GM23338 (cell line): ENCODE results near the gene IFNB1. TPM values are rescaled to one million over a fixed set of nuclear protein-coding genes. Genes with fewer than 3 reads are reported as not detected.

Source experiments
- ATAC-seq: fragments of 200-7000 bp; cut with Tn5 transposase; 3 replicates; pipeline ENCODE4 v1.9.1; 2020
- DNase-seq: peaks from one replicate; pipeline ENCODE4 v3.0.0-alpha.2; 2015; ENCODE audit warnings: low spot score
- H2AFZ ChIP-seq: fragments of 200-600 bp; sonication (generic); 2 replicates; pipeline ENCODE4 v1.8.0; 2016; ENCODE audit warnings: antibody characterized with exemption, mild to moderate bottlenecking, moderate library complexity
- H3F3A ChIP-seq: fragments of 200-600 bp; sonication (generic); replicated peaks from 2 replicates; pipeline ENCODE4 v1.8.0; 2017; ENCODE audit warnings: antibody characterized with exemption, mixed run types, low read depth
- H3K27ac ChIP-seq: fragments of 200-600 bp; sonication (generic); 2 replicates; pipeline ENCODE4 v1.6.1; 2016; ENCODE audit warnings: low read depth
- H3K27me3 ChIP-seq: fragments of 200-600 bp; sonication (generic); 2 replicates; pipeline ENCODE4 v1.8.0; 2016; ENCODE audit warnings: mild to moderate bottlenecking, mixed run types, moderate library complexity; ENCODE audit not compliant: insufficient read depth
- H3K36me3 ChIP-seq: fragments of 200-600 bp; sonication (generic); 2 replicates; pipeline ENCODE4 v1.8.0; 2016; ENCODE audit warnings: mild to moderate bottlenecking; ENCODE audit not compliant: insufficient read depth
- H3K4me1 ChIP-seq: fragments of 200-600 bp; sonication (generic); 2 replicates; pipeline ENCODE4 v1.8.0; 2016; ENCODE audit warnings: mild to moderate bottlenecking, moderate library complexity; ENCODE audit not compliant: insufficient read depth
- H3K4me2 ChIP-seq: fragments of 200-600 bp; sonication (generic); 2 replicates; pipeline ENCODE4 v1.7.1; 2017; ENCODE audit warnings: mixed run types
- H3K4me3 ChIP-seq: fragments of 200-600 bp; sonication (generic); 2 replicates; pipeline ENCODE4 v1.6.1; 2016; ENCODE audit warnings: mixed run types
- H3K79me2 ChIP-seq: fragments of 200-600 bp; sonication (generic); replicated peaks from 2 replicates; pipeline ENCODE4 v1.8.0; 2017; ENCODE audit warnings: mild to moderate bottlenecking; ENCODE audit not compliant: insufficient read depth
- H3K9me2 ChIP-seq: fragments of 200-600 bp; sonication (generic); 2 replicates; pipeline ENCODE4 v1.8.0; 2017; ENCODE audit not compliant: insufficient read depth
- H4K20me1 ChIP-seq: fragments of 200-600 bp; sonication (generic); replicated peaks from 2 replicates; pipeline ENCODE4 v1.8.0; 2017; ENCODE audit warnings: mild to moderate bottlenecking; ENCODE audit not compliant: insufficient read depth
- H3K27ac Mint-ChIP-seq: 2 replicates; pipeline ENCODE4 v1.8.0; 2020; ENCODE audit warnings: inconsistent platforms, mild to moderate bottlenecking, moderate library complexity, mixed read lengths
- H3K27me3 Mint-ChIP-seq: 3 replicates; pipeline ENCODE4 v1.8.0; 2022; ENCODE audit warnings: low read depth, mild to moderate bottlenecking, moderate library complexity, mixed read lengths, inconsistent platforms; ENCODE audit not compliant: insufficient read depth, poor library complexity
- H3K36me3 Mint-ChIP-seq: 3 replicates; pipeline ENCODE4 v1.8.0; 2021; ENCODE audit warnings: low read depth, mild to moderate bottlenecking, inconsistent platforms, moderate library complexity, mixed read lengths
- H3K4me1 Mint-ChIP-seq: 3 replicates; pipeline ENCODE4 v1.8.0; 2020; ENCODE audit warnings: mild to moderate bottlenecking, inconsistent platforms, mixed read lengths
- H3K4me3 Mint-ChIP-seq: 3 replicates; pipeline ENCODE4 v1.8.0; 2021; ENCODE audit warnings: moderate library complexity, mild to moderate bottlenecking, inconsistent platforms, mixed read lengths
- H3K9me3 Mint-ChIP-seq: 3 replicates; pipeline ENCODE4 v1.8.0; 2020; ENCODE audit warnings: moderate library complexity, mild to moderate bottlenecking, inconsistent platforms, mixed read lengths
- CREB1 ChIP-seq: fragments of 250-450 bp; sonication (Bioruptor Pico); IDR thresholded peaks from 2 replicates; pipeline ENCODE4 v1.5.0; 2020; ENCODE audit warnings: low read depth, mild to moderate bottlenecking, moderate library complexity
- EZH2 ChIP-seq: fragments of 200-600 bp; sonication (generic); IDR thresholded peaks from one replicate; pipeline ENCODE4 v1.8.0; 2017; ENCODE audit warnings: antibody characterized with exemption, mild to moderate bottlenecking, low read depth; ENCODE audit not compliant: unreplicated experiment
- EZH2phosphoT487 ChIP-seq: fragments of 200-600 bp; sonication (generic); IDR thresholded peaks from one replicate; pipeline ENCODE4 v1.8.1; 2018; ENCODE audit warnings: antibody characterized with exemption; ENCODE audit not compliant: unreplicated experiment
- JUNB ChIP-seq: IDR thresholded peaks from one replicate; pipeline ENCODE4 v1.6.1; 2016; ENCODE audit warnings: antibody characterized with exemption; ENCODE audit not compliant: unreplicated experiment
- NANOG ChIP-seq: IDR thresholded peaks from 2 replicates; pipeline ENCODE4 v1.6.1; 2016; ENCODE audit warnings: antibody characterized with exemption, borderline replicate concordance
- POLR2AphosphoS5 ChIP-seq: IDR thresholded peaks from 2 replicates; pipeline ENCODE4 v1.6.1; 2016; ENCODE audit warnings: antibody characterized with exemption, low read depth
- STAT1 ChIP-seq: IDR thresholded peaks from one replicate; pipeline ENCODE4 v1.6.1; 2016; ENCODE audit warnings: antibody characterized with exemption; ENCODE audit not compliant: unreplicated experiment
- ZNF114 ChIP-seq: fragments of 250-450 bp; sonication (Bioruptor Pico); IDR thresholded peaks from 2 replicates; pipeline ENCODE4 v1.5.0; 2020; ENCODE audit warnings: mild to moderate bottlenecking, moderate library complexity
- ZNF331 ChIP-seq: fragments of 250-450 bp; sonication (Bioruptor Pico); IDR thresholded peaks from 2 replicates; pipeline ENCODE4 v1.5.0; 2020; ENCODE audit warnings: low read depth, mild to moderate bottlenecking, moderate library complexity
- polyA plus RNA-seq: library from polyadenylated mRNA; unstranded; fragments of >200 nt; fragmentation: Nextera tagmentation; extraction: Ambion mirVana; gene quantifications from 2 replicates; pipeline ENCODE4 v1.2.1, GENCODE V29; 2016
- total RNA-seq: library from RNA; depleted of rRNA; stranded (reverse); fragments of >200 nt; shearing (Covaris generic); gene quantifications from 2 replicates; pipeline ENCODE4 v1.2.3, GENCODE V29; 2014
- TF ChIP-seq, protein P1 (sequence below): IDR thresholded peaks from one replicate; pipeline ENCODE4 v1.6.1; 2018; ENCODE audit warnings: antibody characterized with exemption; ENCODE audit not compliant: unreplicated experiment
- TF ChIP-seq, protein P2 (sequence below), 2 experiments: fragments of 200-600 bp in 1 of 2; sonication (generic) in 1 of 2; conservative IDR thresholded peaks; 2 replicates each; pipeline versions ENCODE4 v1.5.1 to v1.6.1; 2016 to 2017; ENCODE audit warnings: antibody characterized with exemption in 2 of 2, low read depth in 2 of 2, mild to moderate bottlenecking in 2 of 2, moderate library complexity in 1 of 2
- TF ChIP-seq, protein P3 (sequence below): IDR thresholded peaks from 2 replicates; pipeline ENCODE4 v1.6.1; 2016; ENCODE audit warnings: antibody characterized with exemption
- TF ChIP-seq, protein P4 (sequence below): fragments of 250-450 bp; sonication (Bioruptor Pico); IDR thresholded peaks from 2 replicates; pipeline ENCODE4 v1.5.0; 2020; ENCODE audit warnings: mild to moderate bottlenecking, moderate library complexity

The IFNB1 gene
- total and polyA plus RNA-seq, 2 experiments from 2014 or later, result not detected

DNA sequence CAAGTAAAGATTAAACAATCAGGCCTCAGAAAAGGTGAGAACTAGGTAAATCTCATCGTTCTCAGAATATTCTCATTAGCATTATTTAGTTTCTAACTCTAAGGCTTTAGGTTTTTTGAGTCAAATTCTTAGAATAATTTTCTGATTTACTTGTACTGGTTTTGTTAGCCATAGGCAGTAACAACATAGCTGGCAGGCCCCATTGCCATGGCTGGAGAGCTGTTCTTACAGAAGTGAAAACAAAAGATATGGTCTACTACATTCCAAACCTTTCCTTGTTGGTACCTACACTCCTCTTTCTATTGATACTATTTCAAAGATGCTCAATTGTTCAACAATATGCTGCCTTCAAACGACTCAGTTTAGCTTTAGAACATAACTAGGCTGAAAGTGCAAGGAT is 36.6 kb upstream of the IFNB1 start:
- Histone ChIP-seq H3K9me2 (no peaks in the 10 kb centered on the region), H4K20me1 (no peaks in the 10 kb centered on the region), H3K27me3 (no peaks in the 10 kb centered on the region), H2AFZ (no peak overlapping the region), H3K27ac (no peak overlapping the region), H3K36me3 (no peaks in the 10 kb centered on the region), H3F3A (no peaks in the 10 kb centered on the region), H3K79me2 (no peaks in the 10 kb centered on the region), H3K4me1 (no peaks in the 10 kb centered on the region), H3K4me3 (no peak overlapping the region), H3K4me2 (no peak overlapping the region)
- Mint-ChIP-seq H3K36me3 (no peaks in the 10 kb centered on the region), H3K4me3 (no peak overlapping the region), H3K27ac (no peak overlapping the region), H3K4me1 (no peaks in the 10 kb centered on the region; the same call in 2 of the 3 replicates), H3K9me3 (no peaks in the 10 kb centered on the region), H3K27me3 (no peaks in the 10 kb centered on the region)
- DNase-seq, result no peak
- TF ChIP-seq, protein P1, sequence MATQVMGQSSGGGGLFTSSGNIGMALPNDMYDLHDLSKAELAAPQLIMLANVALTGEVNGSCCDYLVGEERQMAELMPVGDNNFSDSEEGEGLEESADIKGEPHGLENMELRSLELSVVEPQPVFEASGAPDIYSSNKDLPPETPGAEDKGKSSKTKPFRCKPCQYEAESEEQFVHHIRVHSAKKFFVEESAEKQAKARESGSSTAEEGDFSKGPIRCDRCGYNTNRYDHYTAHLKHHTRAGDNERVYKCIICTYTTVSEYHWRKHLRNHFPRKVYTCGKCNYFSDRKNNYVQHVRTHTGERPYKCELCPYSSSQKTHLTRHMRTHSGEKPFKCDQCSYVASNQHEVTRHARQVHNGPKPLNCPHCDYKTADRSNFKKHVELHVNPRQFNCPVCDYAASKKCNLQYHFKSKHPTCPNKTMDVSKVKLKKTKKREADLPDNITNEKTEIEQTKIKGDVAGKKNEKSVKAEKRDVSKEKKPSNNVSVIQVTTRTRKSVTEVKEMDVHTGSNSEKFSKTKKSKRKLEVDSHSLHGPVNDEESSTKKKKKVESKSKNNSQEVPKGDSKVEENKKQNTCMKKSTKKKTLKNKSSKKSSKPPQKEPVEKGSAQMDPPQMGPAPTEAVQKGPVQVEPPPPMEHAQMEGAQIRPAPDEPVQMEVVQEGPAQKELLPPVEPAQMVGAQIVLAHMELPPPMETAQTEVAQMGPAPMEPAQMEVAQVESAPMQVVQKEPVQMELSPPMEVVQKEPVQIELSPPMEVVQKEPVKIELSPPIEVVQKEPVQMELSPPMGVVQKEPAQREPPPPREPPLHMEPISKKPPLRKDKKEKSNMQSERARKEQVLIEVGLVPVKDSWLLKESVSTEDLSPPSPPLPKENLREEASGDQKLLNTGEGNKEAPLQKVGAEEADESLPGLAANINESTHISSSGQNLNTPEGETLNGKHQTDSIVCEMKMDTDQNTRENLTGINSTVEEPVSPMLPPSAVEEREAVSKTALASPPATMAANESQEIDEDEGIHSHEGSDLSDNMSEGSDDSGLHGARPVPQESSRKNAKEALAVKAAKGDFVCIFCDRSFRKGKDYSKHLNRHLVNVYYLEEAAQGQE, result no peak
- TF ChIP-seq NANOG, result no peak
- TF ChIP-seq JUNB, result no peak
- TF ChIP-seq STAT1, result no peak
- TF ChIP-seq, protein P2, sequence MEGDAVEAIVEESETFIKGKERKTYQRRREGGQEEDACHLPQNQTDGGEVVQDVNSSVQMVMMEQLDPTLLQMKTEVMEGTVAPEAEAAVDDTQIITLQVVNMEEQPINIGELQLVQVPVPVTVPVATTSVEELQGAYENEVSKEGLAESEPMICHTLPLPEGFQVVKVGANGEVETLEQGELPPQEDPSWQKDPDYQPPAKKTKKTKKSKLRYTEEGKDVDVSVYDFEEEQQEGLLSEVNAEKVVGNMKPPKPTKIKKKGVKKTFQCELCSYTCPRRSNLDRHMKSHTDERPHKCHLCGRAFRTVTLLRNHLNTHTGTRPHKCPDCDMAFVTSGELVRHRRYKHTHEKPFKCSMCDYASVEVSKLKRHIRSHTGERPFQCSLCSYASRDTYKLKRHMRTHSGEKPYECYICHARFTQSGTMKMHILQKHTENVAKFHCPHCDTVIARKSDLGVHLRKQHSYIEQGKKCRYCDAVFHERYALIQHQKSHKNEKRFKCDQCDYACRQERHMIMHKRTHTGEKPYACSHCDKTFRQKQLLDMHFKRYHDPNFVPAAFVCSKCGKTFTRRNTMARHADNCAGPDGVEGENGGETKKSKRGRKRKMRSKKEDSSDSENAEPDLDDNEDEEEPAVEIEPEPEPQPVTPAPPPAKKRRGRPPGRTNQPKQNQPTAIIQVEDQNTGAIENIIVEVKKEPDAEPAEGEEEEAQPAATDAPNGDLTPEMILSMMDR (conservative IDR thresholded peaks at IDR 0.05; ENCODE audit: low read depth in 2 of 2), result no peak
- no peak for TF ChIP-seq EZH2
- no peak for TF ChIP-seq ZNF331 (CRISPR knock-in tag)
- TF ChIP-seq ZNF114 (CRISPR knock-in tag), result no peak
- TF ChIP-seq, protein P3, sequence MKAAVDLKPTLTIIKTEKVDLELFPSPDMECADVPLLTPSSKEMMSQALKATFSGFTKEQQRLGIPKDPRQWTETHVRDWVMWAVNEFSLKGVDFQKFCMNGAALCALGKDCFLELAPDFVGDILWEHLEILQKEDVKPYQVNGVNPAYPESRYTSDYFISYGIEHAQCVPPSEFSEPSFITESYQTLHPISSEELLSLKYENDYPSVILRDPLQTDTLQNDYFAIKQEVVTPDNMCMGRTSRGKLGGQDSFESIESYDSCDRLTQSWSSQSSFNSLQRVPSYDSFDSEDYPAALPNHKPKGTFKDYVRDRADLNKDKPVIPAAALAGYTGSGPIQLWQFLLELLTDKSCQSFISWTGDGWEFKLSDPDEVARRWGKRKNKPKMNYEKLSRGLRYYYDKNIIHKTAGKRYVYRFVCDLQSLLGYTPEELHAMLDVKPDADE, result no peak
- TF ChIP-seq CREB1 (CRISPR knock-in tag), result no peak
- no peak for TF ChIP-seq EZH2phosphoT487
- no peak for TF ChIP-seq POLR2AphosphoS5
- TF ChIP-seq, protein P4, sequence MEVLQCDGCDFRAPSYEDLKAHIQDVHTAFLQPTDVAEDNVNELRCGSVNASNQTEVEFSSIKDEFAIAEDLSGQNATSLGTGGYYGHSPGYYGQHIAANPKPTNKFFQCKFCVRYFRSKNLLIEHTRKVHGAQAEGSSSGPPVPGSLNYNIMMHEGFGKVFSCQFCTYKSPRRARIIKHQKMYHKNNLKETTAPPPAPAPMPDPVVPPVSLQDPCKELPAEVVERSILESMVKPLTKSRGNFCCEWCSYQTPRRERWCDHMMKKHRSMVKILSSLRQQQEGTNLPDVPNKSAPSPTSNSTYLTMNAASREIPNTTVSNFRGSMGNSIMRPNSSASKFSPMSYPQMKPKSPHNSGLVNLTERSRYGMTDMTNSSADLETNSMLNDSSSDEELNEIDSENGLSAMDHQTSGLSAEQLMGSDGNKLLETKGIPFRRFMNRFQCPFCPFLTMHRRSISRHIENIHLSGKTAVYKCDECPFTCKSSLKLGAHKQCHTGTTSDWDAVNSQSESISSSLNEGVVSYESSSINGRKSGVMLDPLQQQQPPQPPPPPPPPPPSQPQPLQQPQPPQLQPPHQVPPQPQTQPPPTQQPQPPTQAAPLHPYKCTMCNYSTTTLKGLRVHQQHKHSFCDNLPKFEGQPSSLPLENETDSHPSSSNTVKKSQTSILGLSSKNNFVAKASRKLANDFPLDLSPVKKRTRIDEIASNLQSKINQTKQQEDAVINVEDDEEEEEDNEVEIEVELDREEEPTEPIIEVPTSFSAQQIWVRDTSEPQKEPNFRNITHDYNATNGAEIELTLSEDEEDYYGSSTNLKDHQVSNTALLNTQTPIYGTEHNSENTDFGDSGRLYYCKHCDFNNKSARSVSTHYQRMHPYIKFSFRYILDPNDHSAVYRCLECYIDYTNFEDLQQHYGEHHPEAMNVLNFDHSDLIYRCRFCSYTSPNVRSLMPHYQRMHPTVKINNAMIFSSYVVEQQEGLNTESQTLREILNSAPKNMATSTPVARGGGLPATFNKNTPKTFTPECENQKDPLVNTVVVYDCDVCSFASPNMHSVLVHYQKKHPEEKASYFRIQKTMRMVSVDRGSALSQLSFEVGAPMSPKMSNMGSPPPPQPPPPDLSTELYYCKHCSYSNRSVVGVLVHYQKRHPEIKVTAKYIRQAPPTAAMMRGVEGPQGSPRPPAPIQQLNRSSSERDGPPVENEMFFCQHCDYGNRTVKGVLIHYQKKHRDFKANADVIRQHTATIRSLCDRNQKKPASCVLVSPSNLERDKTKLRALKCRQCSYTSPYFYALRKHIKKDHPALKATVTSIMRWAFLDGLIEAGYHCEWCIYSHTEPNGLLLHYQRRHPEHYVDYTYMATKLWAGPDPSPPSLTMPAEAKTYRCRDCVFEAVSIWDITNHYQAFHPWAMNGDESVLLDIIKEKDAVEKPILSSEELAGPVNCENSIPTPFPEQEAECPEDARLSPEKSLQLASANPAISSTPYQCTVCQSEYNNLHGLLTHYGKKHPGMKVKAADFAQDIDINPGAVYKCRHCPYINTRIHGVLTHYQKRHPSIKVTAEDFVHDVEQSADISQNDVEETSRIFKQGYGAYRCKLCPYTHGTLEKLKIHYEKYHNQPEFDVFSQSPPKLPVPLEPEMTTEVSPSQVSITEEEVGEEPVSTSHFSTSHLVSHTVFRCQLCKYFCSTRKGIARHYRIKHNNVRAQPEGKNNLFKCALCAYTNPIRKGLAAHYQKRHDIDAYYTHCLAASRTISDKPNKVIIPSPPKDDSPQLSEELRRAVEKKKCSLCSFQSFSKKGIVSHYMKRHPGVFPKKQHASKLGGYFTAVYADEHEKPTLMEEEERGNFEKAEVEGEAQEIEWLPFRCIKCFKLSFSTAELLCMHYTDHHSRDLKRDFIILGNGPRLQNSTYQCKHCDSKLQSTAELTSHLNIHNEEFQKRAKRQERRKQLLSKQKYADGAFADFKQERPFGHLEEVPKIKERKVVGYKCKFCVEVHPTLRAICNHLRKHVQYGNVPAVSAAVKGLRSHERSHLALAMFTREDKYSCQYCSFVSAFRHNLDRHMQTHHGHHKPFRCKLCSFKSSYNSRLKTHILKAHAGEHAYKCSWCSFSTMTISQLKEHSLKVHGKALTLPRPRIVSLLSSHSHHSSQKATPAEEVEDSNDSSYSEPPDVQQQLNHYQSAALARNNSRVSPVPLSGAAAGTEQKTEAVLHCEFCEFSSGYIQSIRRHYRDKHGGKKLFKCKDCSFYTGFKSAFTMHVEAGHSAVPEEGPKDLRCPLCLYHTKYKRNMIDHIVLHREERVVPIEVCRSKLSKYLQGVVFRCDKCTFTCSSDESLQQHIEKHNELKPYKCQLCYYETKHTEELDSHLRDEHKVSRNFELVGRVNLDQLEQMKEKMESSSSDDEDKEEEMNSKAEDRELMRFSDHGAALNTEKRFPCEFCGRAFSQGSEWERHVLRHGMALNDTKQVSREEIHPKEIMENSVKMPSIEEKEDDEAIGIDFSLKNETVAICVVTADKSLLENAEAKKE (CRISPR knock-in tag), result no peak
- ATAC-seq, result no peak
